OCI-LY1 (cell line): ENCODE data around the gene ENTPD2.

ENCODE experiments used
- EZH2 ChIP-seq: fragments of 200-600 bp; sonication (generic), shearing (Covaris generic); IDR thresholded peaks from 2 replicates; pipeline ENCODE4 v1.8.0; 2017; ENCODE audit warnings: borderline replicate concordance, mixed run types, mild to moderate bottlenecking, antibody characterized with exemption, low read length, moderate library complexity, mixed read lengths
- TF ChIP-seq, protein P1 (sequence below): fragments of 200-600 bp; sonication (generic), shearing (Covaris generic); IDR thresholded peaks from 2 replicates; pipeline ENCODE4 v1.5.1; 2017; ENCODE audit warnings: mild to moderate bottlenecking, antibody characterized with exemption, low read length, moderate library complexity, mixed read lengths

DNA sequence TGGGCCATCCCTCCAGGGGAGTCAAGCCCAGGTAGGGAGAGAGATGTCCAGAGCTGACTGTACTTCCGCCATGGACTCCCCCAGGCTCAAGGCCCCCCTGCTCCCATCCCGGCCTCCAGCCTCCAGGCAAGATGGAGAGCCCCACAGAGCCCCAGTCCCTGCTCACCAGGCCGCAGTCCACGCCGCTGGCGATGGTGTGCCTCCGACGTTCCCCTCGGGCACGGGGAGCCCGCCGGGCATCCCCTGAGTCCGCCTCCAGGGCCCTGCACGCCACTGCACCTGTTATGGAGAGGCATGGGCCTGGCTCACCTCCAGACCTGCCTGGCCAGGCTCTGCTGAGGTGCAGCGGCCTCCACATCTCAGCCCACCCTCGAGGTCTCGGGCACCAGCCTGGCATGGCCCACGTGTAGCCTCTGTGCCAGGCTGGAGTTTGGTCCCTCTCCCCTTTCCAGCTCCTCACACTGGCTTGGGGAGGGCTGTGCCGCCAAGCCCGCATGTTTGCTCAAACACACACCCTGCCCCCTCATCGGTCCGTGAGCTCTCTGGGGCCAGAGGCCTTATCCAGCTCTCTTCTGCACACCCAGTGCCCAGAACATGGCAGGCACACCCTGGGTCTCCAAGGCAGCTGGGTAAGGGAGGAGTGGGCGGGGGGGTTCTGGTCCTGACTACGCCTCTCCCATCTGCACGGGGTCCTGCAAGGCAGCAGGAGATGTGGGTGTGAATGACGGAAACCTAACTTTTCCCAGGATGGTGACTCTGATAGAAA is 12.4 kb upstream of the ENTPD2 start:
- TF ChIP-seq, protein P1, sequence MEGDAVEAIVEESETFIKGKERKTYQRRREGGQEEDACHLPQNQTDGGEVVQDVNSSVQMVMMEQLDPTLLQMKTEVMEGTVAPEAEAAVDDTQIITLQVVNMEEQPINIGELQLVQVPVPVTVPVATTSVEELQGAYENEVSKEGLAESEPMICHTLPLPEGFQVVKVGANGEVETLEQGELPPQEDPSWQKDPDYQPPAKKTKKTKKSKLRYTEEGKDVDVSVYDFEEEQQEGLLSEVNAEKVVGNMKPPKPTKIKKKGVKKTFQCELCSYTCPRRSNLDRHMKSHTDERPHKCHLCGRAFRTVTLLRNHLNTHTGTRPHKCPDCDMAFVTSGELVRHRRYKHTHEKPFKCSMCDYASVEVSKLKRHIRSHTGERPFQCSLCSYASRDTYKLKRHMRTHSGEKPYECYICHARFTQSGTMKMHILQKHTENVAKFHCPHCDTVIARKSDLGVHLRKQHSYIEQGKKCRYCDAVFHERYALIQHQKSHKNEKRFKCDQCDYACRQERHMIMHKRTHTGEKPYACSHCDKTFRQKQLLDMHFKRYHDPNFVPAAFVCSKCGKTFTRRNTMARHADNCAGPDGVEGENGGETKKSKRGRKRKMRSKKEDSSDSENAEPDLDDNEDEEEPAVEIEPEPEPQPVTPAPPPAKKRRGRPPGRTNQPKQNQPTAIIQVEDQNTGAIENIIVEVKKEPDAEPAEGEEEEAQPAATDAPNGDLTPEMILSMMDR = no peak
- TF ChIP-seq EZH2 = no peak
